Myocyte (in vitro differentiated cells): ENCODE measurements around the gene SLC22A12. TPM values are rescaled to one million over a fixed set of nuclear protein-coding genes. Genes with fewer than 3 reads are reported as not detected.
A peak's percentile ranks its signal among the peaks of the same experiment; 100 is the strongest.
"Not testable (repeated sequence)": the region's sequence is repeated elsewhere in the genome, so short reads cannot be mapped to it uniquely, and the experiment has no call there.

Experiments used
- DNase-seq: peaks from one replicate; pipeline ENCODE4 v3.0.0-alpha.2; 2012; ENCODE audit warnings: low read depth
- total RNA-seq: library from RNA; depleted of rRNA; stranded (reverse); fragments of >200 nt; gene quantifications from 2 replicates; pipeline ENCODE4 v1.2.3, GENCODE V29; 2014

Gene SLC22A12
- total RNA-seq, 1 donor from 2014 or later, result not detected

GRCh38 chr11:64583296-64584262 is 7.4 kb upstream of the SLC22A12 start:
- peak; percentile 62 for DNase-seq

- no peak for DNase-seq
These were observed 5.9 kb upstream of the SLC22A12 start for GRCh38 chr11:64585150-64585549.

- DNase-seq, result no peak
These were observed 4.7 kb upstream of the SLC22A12 start for GRCh38 chr11:64586366-64586765.

- DNase-seq, result no peak
These were observed 2.3 kb upstream of the SLC22A12 start for GRCh38 chr11:64588701-64589100.

- no peak for DNase-seq
These were observed 525 bp downstream of the SLC22A12 start for GRCh38 chr11:64591257-64592233.

GRCh38 chr11:64592234-64592615 is 1.2 kb downstream of the SLC22A12 start:
- no peak for DNase-seq

- DNase-seq, result no peak
These were observed 1.6 kb downstream of the SLC22A12 start for GRCh38 chr11:64592656-64593055.

- no peak for DNase-seq
These were observed 2.4 kb downstream of the SLC22A12 start for GRCh38 chr11:64593156-64594105.

GRCh38 chr11:64594159-64594939 is 3.3 kb downstream of the SLC22A12 start:
- DNase-seq, result no peak

- DNase-seq, result not testable (repeated sequence)
These were observed 4.9 kb downstream of the SLC22A12 start for GRCh38 chr11:64595922-64596321.

GRCh38 chr11:64597671-64598101 is 6.7 kb downstream of the SLC22A12 start:
- DNase-seq, result no peak

GRCh38 chr11:64598106-64598796 is 7.2 kb downstream of the SLC22A12 start:
- DNase-seq, result no peak

GRCh38 chr11:64598797-64599697 is 8.0 kb downstream of the SLC22A12 start:
- DNase-seq, result no peak

GRCh38 chr11:64599698-64600211 is 8.7 kb downstream of the SLC22A12 start:
- no peak for DNase-seq

GRCh38 chr11:64600281-64600992 is 9.4 kb downstream of the SLC22A12 start:
- no peak for DNase-seq

GRCh38 chr11:64601605-64602465 is 10.8 kb downstream of the SLC22A12 start:
- no peak for DNase-seq
